Measurements from ENCODE around the gene CDK5.
"Not testable (repeated sequence)": the region's sequence is repeated elsewhere in the genome, so short reads cannot be mapped to it uniquely, and the experiment has no call there.

- TF ChIP-seq POLR2AphosphoS5, CTCF, POLR2A (IDR thresholded peaks at IDR 0.05): not testable (repeated sequence)
Measured at GRCh38 chr7:151011616-151012015, 46.1 kb downstream of the CDK5 start.

Measured in upper lobe of left lung (tissue), 4 donors.